D721Med (cell line): ENCODE data around the gene BCKDK.

ENCODE experiments used
- DNase-seq: peaks from one replicate; pipeline ENCODE4 v3.0.0; 2011; ENCODE audit warnings: low spot score; ENCODE audit not compliant: insufficient read length
- FAIRE-seq: peaks from 2 replicates; lab custom pipeline; 2011; peaks lifted over from hg19 to GRCh38; lab: Jason Lieb, UNC
- TF ChIP-seq, protein P1 (sequence below): IDR thresholded peaks from 2 replicates; pipeline ENCODE4 v1.5.1; 2012; ENCODE audit warnings: mild to moderate bottlenecking, control low read depth; ENCODE audit not compliant: insufficient read depth; ENCODE audit errors: missing control alignments

The BCKDK gene

DNA sequence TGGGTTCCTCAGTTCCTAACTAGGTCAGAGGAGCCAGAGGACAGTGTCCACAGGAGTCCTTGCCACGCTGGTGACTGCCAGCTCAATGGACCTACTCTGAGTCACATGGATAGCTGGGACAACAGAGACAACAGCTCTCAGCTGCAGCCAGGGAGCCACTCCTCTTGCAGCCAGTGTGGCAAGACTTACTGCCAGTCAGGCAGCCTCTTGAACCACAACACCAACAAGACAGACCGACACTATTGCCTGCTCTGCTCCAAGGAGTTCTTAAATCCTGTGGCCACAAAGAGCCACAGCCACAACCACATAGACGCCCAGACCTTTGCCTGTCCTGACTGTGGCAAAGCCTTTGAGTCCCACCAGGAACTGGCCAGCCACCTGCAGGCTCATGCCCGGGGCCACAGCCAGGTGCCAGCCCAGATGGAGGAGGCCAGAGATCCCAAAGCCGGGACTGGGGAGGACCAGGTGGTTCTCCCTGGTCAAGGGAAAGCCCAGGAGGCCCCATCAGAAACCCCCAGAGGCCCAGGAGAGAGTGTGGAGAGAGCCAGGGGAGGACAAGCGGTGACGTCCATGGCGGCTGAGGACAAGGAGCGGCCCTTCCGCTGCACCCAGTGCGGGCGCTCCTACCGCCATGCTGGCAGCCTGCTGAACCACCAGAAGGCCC, 27.3 kb upstream of the BCKDK start:
- DNase-seq (no peak), FAIRE-seq (no peak)
- TF ChIP-seq, protein P1, sequence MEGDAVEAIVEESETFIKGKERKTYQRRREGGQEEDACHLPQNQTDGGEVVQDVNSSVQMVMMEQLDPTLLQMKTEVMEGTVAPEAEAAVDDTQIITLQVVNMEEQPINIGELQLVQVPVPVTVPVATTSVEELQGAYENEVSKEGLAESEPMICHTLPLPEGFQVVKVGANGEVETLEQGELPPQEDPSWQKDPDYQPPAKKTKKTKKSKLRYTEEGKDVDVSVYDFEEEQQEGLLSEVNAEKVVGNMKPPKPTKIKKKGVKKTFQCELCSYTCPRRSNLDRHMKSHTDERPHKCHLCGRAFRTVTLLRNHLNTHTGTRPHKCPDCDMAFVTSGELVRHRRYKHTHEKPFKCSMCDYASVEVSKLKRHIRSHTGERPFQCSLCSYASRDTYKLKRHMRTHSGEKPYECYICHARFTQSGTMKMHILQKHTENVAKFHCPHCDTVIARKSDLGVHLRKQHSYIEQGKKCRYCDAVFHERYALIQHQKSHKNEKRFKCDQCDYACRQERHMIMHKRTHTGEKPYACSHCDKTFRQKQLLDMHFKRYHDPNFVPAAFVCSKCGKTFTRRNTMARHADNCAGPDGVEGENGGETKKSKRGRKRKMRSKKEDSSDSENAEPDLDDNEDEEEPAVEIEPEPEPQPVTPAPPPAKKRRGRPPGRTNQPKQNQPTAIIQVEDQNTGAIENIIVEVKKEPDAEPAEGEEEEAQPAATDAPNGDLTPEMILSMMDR: no peak

DNA sequence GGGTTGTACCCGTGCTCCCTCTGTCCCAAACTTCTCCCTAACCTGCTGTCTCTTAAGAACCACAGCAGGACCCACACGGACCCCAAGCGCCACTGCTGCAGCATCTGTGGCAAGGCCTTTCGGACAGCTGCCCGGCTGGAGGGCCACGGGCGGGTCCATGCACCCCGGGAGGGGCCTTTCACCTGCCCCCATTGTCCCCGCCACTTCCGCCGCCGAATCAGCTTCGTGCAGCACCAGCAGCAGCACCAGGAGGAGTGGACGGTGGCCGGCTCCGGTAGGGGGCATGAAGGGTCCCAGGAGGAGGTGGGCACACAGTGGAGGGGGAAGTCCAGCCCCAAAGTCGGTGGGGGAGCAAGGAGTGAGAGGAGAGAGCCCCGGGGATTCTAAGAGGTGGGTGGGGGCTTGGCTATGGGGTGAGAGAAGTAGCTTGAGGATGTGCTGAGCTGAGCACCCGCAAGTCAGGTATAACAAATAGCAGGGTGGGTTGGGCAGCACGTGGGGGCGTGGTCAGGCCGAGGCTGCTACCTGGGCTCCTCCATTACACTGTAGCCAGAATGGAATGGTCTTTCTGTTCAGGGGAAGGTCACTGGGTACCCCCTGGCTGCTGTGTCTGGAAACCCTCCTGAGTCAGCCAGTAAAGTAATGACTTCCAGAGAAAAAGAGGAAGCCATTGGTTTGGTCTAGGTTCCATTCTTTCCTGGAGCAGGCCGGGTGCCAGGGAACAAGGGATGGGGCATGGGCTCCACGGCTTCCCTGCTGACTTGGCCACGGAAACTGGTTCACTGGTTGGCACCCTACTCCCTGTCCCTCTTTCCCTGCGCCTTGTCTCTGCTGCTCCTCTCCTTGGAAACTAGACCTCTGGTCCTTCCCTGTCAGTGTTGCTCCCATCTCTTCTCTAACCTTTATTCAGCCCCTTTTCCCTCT, 26.5 kb upstream of the BCKDK start:
- TF ChIP-seq, protein P1: no peak
- DNase-seq (peak; percentile 18), FAIRE-seq (no peak)

DNA sequence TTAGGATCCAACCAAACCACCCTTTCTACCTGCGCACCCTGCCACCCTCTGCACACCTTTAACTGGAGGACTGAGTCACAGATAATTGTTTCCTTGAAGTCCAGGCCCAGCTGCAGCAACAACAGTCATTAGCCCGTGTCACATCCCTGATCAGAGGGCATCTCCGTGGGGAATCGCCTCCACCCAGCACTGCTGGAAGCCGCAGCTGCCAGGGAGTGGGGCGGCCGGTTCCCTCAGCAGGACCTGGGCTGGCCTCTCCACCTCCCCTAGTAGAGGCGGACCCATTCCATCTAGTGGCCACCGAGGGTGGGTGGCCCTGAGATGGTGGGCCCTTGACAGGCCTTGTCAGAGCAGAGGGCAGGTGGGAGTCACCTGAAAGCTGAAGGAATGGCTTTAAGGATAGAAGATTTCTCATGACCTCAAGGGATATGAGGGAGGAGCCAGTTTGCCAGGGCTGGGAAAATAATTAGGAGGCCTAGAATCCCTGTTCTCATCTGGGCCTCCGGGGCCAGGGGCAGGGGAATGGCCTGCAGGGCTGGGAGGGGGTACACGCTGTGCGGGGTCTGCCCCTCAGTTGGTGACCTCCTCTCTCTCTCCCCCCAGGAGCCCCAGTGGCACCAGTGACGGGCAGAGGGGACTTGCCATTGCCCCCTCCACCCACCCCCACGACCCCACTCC, 25.7 kb upstream of the BCKDK start:
- TF ChIP-seq, protein P1: no peak
- FAIRE-seq (no peak), DNase-seq (no peak)

DNA sequence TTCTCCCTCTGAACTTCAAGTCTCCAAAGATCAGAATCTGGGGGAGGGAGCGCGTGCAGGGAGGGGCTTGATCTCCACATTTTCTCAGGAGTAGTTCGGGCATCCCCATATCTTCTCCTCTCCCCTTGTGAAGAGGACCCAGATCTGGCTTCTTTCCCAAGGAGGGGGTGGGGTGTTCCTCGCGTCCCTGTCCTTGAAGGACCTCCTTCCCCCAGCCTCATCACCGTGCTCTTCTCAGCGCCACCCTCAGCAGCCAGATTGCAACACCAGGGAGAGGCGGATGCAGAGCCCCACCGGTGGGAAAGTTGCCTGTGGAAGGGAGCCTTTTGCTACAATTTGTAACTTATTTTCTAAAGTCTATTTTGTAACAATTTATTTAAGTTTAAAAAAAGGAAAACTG, 25.1 kb upstream of the BCKDK start:
- TF ChIP-seq, protein P1: no peak
- no peak for FAIRE-seq
- DNase-seq: no peak

DNA sequence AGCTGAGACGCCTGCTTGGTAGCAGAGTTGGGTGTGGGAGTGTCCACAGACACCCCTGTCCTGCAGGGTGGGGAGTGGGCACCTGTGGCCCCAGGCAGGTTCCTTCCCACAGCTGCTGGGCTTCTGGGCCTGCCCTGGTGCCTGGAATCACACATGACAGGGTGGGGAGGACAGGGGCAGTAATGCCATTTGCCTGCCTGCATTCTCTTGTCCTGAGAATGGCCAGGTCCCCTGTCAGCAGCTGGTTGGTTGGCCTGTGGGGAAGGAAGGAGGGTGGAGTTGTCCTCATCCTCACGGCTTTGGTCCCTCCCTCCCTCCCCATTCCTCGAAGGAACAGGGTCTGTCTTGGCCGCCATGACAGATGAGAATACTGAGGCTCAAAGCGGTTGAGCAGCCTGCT, 24.6 kb upstream of the BCKDK start:
- TF ChIP-seq, protein P1: no peak
- DNase-seq: no peak
- no peak for FAIRE-seq

DNA sequence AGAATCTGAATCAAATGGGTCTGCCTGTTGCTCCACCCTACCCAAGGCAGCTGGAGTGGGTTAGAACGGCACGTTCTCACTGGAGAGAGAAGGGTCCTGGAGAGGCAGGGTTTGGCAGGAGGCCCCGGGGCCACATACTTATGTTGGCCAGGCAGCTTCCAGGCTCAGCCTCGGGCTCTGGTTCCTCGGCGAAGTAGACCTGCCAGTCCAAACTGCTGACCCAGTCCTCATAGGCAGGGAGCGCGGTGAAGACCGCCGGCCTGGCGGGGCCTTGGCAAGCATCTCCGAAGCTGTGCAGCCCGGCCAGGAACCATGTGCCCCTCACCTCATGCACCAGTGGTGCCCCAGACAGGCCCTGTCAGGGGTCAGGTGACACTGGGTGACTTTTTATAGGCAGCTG, 24.2 kb upstream of the BCKDK start:
- TF ChIP-seq, protein P1: no peak
- DNase-seq: no peak
- no peak for FAIRE-seq
